KOPT-K1 (cell line): ENCODE results near the gene TMEM178A.
"Not testable (repeated sequence)": the region's sequence is repeated elsewhere in the genome, so short reads cannot be mapped to it uniquely, and the experiment has no call there.

Source experiments
- H3K27ac ChIP-seq: fragments of 200-600 bp; sonication (generic); 2 replicates; pipeline ENCODE4 v1.5.1; 2016; ENCODE audit warnings: antibody characterized with exemption, mild to moderate bottlenecking, low read depth, low read length; ENCODE audit not compliant: poor library complexity, severe bottlenecking
- H3K36me3 ChIP-seq: fragments of 200-600 bp; sonication (generic); 2 replicates; pipeline ENCODE4 v1.5.1; 2017; ENCODE audit warnings: antibody characterized with exemption, mild to moderate bottlenecking, low read length, moderate library complexity; ENCODE audit not compliant: insufficient read depth
- H3K9me3 ChIP-seq: fragments of 200-600 bp; sonication (generic); 2 replicates; pipeline ENCODE4 v1.5.1; 2017; ENCODE audit warnings: antibody characterized with exemption, low read length, mild to moderate bottlenecking; ENCODE audit not compliant: insufficient read depth, poor library complexity, severe bottlenecking

The TMEM178A gene

GRCh38 chr2:39640107-39640506, 25.6 kb upstream of the TMEM178A start:
- Histone ChIP-seq H3K36me3 (no peaks in the 10 kb centered on the region), H3K9me3 (no peaks in the 10 kb centered on the region), H3K27ac (no peak overlapping the region)

GRCh38 chr2:39640681-39641080, 25.0 kb upstream of the TMEM178A start:
- H3K36me3 ChIP-seq, result no peaks in the 10 kb centered on the region
- H3K9me3 ChIP-seq, result no peaks in the 10 kb centered on the region
- H3K27ac ChIP-seq, result no peak overlapping the region

GRCh38 chr2:39641635-39642034, 24.1 kb upstream of the TMEM178A start:
- Histone ChIP-seq H3K9me3 (no peaks in the 10 kb centered on the region), H3K36me3 (no peaks in the 10 kb centered on the region), H3K27ac (no peak overlapping the region)

- Histone ChIP-seq H3K36me3 (no peaks in the 10 kb centered on the region), H3K27ac (no peak overlapping the region), H3K9me3 (no peaks in the 10 kb centered on the region)
These were observed 23.5 kb upstream of the TMEM178A start for GRCh38 chr2:39642051-39642718.

GRCh38 chr2:39645826-39646225, 19.9 kb upstream of the TMEM178A start:
- no peak overlapping the region for H3K27ac ChIP-seq
- no peaks in the 10 kb centered on the region for H3K9me3 ChIP-seq
- no peaks in the 10 kb centered on the region for H3K36me3 ChIP-seq

GRCh38 chr2:39646267-39646666, 19.4 kb upstream of the TMEM178A start:
- H3K27ac ChIP-seq, result no peak overlapping the region
- H3K9me3 ChIP-seq, result no peaks in the 10 kb centered on the region
- H3K36me3 ChIP-seq, result no peaks in the 10 kb centered on the region

GRCh38 chr2:39647104-39647765, 18.5 kb upstream of the TMEM178A start:
- no peak overlapping the region for H3K27ac ChIP-seq
- H3K36me3 ChIP-seq, result no peaks in the 10 kb centered on the region
- no peaks in the 10 kb centered on the region for H3K9me3 ChIP-seq

- Histone ChIP-seq H3K27ac (no peak overlapping the region), H3K36me3 (no peaks in the 10 kb centered on the region), H3K9me3 (no peaks in the 10 kb centered on the region)
These were observed 17.1 kb upstream of the TMEM178A start for GRCh38 chr2:39648580-39648979.

- H3K27ac ChIP-seq, result no peak overlapping the region
- H3K36me3 ChIP-seq, result no peaks in the 10 kb centered on the region
- H3K9me3 ChIP-seq, result no peaks in the 10 kb centered on the region
These were observed 16.2 kb upstream of the TMEM178A start for GRCh38 chr2:39649511-39649910.

- Histone ChIP-seq H3K9me3 (peaks cover 4% of the 10 kb centered on the region), H3K27ac (no peak overlapping the region), H3K36me3 (no peaks in the 10 kb centered on the region)
These were observed 15.2 kb upstream of the TMEM178A start for GRCh38 chr2:39650468-39650867.

- not testable (repeated sequence) for H3K27ac ChIP-seq, H3K36me3 ChIP-seq, H3K9me3 ChIP-seq
These were observed 9.5 kb upstream of the TMEM178A start for GRCh38 chr2:39656215-39656614.

GRCh38 chr2:39657287-39657937, 8.3 kb upstream of the TMEM178A start:
- Histone ChIP-seq H3K27ac (no peak overlapping the region), H3K9me3 (peaks cover 4% of the 10 kb centered on the region), H3K36me3 (no peaks in the 10 kb centered on the region)

- Histone ChIP-seq H3K9me3 (peaks cover 4% of the 10 kb centered on the region), H3K36me3 (no peaks in the 10 kb centered on the region), H3K27ac (no peak overlapping the region)
These were observed 7.3 kb upstream of the TMEM178A start for GRCh38 chr2:39658371-39658770.

- peaks cover 10% of the 10 kb centered on the region for H3K9me3 ChIP-seq
- no peak overlapping the region for H3K27ac ChIP-seq
- H3K36me3 ChIP-seq, result no peaks in the 10 kb centered on the region
These were observed 5.7 kb upstream of the TMEM178A start for GRCh38 chr2:39659765-39660611.

- no peak overlapping the region for H3K27ac ChIP-seq
- H3K36me3 ChIP-seq, result no peaks in the 10 kb centered on the region
- H3K9me3 ChIP-seq, result peaks cover 14% of the 10 kb centered on the region
These were observed 5.0 kb upstream of the TMEM178A start for GRCh38 chr2:39660612-39661236.
